SW 1271 (cell line): ENCODE data around the gene DCST1.
A peak's percentile ranks its signal among the peaks of the same experiment; 100 is the strongest.
"Not testable (repeated sequence)": the region's sequence is repeated elsewhere in the genome, so short reads cannot be mapped to it uniquely, and the experiment has no call there.

Experiments used
- DNase-seq, 2 experiments: peaks; one replicate each; lab custom pipeline; 2025; lab: John Stamatoyannopoulos, UW

Gene DCST1, protein sequence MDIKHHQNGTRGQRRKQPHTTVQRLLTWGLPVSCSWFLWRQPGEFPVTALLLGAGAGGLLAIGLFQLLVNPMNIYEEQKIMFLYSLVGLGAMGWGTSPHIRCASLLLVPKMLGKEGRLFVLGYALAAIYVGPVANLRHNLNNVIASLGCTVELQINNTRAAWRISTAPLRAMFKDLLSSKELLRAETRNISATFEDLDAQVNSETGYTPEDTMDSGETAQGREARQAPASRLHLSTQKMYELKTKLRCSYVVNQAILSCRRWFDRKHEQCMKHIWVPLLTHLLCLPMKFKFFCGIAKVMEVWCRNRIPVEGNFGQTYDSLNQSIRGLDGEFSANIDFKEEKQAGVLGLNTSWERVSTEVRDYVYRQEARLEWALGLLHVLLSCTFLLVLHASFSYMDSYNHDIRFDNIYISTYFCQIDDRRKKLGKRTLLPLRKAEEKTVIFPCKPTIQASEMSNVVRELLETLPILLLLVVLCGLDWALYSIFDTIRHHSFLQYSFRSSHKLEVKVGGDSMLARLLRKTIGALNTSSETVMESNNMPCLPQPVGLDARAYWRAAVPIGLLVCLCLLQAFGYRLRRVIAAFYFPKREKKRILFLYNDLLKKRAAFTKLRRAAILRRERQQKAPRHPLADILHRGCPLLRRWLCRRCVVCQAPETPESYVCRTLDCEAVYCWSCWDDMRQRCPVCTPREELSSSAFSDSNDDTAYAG

DNA sequence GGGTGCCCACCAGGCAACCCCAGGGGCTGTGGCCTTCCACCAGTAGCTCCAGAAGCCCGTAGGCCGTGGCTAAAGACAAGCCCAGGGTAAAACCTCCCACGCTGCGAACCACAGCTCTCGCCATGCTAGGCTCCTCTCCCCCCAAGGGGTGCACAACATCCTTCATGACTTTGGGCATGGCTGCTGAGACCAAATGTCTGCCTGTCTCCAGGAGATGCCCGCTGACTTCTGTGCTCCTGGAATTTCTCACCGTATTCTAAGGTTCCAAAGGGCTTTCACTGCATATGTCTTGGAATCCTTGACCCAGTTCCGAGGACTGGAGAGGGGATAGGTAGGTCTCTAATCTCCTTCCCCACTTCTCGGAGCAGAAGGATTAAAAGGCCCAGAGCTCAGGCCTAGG is at the start of gene DCST1, which contains the start of gene DCST2:
TSS of gene DCST1 (plus strand) at position 301 of the 400 bp plus-strand sequence. CDS start 213 bp downstream, outside the sequence.
TSS of gene DCST2 (minus strand) at position 258 of the 400 bp plus-strand sequence. CDS start at position 178, 80 bp downstream.
- DNase-seq = no peak

DNA sequence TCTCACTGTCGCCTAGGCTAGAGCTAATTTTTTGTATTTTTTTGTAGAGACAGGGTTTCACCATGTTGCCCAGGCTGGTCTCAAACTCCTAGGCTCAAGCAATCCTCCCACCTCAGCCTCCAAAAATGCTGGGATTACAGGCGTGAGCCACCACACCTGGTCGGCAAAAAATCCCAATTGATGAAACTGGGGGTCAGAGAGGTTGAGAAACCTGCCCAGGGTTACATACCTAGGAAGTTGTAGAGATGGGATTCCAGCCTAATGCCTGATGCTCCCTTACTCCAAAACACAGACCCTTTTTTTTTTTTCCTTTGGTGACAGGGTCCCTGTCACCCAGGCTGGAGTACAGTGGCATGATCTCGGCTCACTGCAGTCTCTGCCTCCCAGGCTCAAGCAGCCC is 46.9 kb upstream of the DCST1 start:
- DNase-seq = not testable (repeated sequence)

DNA sequence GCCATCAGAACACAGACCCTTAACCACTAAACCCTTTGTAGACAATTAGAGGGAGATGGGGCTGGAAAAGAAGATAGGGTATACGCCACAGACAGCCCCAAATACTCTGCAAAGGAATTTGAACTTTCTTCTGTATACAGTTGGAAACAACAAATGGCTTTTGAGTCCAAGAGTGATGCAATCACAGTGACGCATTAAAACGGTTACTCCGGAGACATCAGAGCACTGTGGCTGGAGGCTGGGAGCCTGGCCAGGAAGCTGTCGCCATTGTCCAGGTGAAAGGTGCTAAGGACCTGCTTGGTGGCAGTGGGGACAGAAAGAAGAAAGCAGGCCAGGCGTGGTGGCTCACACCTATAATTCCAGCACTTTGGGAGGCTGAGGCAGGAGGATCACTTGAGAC is 46.3 kb upstream of the DCST1 start:
- DNase-seq = no peak

DNA sequence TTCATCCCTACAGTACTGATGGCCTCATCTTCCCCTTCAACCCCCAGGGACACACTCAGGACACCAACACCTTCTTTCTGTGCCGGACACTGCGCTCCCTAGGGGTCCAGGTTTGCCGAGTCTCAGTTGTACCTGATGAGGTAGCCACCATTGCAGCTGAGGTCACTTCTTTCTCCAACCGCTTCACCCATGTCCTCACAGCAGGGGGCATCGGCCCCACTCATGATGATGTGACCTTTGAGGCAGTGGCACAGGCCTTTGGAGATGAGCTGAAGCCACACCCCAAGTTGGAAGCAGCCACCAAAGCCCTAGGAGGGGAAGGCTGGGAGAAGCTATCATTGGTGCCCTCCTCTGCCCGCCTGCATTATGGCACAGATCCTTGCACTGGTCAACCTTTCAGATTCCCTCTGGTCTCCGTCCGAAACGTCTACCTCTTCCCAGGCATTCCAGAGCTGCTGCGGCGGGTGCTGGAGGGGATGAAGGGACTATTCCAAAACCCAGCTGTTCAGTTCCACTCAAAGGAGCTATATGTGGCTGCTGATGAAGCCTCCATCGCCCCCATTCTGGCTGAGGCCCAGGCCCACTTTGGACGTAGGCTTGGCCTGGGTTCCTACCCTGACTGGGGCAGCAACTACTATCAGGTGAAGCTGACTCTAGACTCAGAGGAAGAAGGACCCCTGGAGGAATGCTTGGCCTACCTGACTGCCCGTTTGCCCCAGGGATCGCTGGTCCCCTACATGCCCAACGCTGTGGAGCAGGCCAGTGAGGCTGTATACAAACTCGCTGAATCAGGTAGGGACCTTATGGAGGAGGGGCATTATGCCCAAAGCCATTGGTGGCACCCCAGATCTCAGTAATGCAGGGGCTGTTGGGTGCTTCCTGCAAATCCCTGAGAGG is 45.3 kb upstream of the DCST1 start:
- DNase-seq = no peak

DNA sequence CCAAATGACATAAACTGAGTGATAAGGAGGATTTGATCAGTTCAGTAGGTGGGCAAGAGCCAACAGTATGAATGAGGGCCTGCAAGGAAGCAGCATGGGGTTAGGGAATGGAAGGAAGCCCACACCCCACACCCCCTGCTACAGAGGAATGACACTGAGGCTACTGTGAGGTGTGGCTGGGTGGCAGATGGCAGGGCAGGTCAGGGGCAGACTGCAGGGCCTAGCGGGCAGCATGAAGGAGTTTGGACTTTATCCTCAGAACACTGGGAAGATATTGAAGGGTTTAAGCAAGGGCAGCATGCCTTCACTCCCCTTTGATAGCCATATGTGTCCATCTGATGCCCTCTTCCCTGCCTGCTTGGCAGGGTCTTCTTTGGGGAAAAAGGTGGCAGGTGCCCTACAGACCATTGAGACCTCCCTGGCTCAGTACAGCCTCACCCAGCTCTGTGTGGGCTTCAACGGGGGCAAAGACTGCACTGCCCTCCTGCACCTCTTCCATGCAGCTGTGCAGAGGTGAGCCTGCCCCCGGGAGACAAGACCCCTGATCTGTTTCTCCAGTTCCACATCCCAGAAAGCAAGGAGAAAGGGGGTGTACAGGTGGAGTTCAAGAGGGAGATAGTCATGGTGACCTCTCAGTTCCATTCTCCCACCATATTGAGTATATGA is 44.3 kb upstream of the DCST1 start:
- no peak for DNase-seq

DNA sequence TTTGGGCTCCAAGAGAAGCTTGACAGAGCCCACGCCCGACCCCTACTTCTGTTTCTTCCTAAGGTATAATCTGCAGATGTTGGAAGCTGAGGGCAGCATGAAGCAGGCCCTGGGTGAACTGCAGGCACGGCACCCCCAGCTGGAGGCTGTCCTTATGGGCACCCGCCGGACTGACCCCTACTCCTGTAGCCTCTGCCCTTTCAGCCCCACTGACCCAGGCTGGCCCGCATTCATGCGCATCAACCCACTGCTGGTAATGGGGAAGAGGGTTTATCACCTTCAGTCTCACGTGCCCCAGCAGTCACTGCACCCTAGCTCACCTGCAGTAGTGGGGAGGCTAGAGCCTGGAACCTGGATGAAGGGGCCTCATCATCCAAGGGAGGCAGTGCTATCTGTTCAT is 43.3 kb upstream of the DCST1 start:
- DNase-seq = no peak

DNA sequence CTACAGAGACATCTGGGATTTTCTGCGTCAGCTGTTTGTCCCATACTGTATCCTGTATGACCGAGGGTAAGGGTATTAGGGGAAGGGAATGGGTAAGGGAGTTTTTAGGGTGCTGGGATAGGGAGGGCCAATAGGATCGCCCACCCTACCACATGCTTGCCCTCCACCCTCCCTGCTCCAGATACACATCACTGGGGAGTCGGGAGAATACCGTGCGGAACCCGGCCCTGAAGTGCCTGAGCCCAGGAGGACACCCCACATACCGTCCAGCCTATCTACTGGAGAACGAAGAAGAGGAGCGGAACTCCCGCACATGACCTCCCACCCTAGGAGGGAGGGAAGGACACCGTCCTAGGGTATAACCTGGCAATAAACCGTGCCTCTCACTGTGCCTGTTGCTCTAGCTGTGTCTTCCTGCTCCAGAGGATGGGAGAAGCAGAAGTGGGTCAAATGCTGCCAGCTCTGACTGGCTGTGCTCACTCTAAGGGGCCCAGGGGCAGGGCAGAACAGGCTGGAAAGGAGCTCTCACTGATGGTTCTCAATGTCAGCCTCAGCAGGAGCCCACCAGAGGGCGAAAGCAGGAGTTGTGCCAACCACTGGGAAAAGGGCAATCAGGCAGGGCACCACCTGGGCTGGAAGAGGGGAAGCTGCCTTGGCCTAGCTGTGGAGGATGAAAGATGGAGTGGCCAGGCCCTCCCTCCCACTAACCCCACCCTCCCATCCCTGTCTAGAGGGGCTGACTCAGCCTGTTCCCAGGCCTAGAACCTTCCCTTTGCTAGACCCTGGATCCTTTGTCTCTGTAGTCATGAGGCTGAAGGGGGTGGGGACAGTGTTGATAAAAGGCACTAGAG is 40.7 kb upstream of the DCST1 start:
- no peak for DNase-seq

DNA sequence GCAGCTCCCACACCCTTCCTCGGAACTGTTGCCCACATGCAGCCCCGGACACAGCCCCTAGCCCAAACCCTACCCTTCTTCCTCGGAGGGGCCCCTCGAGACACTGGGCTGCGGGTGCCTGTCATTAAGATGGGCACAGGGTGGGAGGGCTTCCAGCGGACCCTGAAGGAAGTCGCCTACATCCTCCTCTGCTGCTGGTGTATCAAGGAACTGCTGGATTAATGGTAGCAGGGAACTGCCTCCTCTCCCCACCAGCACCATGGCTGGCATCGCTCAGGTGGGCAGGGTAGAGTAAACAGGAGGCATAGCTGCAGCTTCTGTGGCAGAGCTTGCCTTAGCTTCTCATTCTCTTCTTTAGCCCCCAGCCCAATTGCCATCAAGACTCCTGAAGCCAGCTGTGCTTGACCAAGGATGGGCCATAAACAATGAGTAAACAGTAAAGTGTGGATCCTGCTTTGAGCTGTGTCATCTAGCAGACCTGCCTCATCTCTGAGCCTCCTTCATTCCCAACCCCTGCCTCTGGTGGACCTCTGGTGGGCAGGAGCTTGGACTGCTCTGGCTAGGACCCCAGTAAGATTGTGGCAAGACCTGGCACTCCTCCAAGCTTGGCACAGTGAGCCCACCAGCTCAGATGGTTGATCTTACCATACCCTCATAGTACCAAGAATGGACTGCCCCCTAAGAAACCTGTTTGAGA is 39.9 kb upstream of the DCST1 start, which contains the start of gene LENEP:
TSS of gene LENEP (plus strand) at position 15 of the 697 bp plus-strand sequence. CDS start at position 37, 22 bp downstream.
- no peak for DNase-seq

DNA sequence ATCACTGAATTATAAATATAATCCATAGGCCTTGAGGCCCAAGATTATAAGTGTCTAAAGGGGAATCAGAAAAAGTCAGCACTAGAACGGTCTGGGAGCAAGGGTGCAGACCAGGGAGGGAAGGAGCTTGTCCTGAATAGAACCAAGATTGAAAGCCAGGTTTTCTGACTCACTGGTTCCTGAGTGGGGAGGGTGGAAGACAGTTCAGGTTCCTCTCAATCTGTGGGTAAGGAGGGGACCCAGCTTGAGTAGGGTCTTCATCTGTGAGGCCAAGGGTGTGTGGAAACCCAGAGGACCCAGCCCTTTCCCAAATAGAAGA is 39.4 kb upstream of the DCST1 start:
- no peak for DNase-seq

DNA sequence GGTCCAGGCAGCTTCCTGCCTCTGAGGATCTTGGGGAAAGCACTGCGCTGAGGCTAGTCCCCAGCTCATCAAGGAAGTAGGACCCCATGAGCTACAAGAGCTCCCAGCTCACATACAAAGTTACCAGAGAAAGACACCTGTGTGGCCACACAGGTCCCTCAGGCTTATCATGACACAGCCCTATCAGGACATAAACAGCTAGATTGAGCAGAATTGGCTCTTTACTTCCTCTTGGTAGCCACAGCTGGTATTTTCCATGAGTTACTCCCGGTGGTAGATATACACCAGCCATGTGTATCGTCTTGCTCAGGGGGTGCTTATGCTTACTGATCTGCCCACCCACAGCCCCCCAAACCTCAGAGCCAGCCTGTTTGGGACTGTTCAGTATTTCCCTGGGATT is 39.0 kb upstream of the DCST1 start:
- no peak for DNase-seq

DNA sequence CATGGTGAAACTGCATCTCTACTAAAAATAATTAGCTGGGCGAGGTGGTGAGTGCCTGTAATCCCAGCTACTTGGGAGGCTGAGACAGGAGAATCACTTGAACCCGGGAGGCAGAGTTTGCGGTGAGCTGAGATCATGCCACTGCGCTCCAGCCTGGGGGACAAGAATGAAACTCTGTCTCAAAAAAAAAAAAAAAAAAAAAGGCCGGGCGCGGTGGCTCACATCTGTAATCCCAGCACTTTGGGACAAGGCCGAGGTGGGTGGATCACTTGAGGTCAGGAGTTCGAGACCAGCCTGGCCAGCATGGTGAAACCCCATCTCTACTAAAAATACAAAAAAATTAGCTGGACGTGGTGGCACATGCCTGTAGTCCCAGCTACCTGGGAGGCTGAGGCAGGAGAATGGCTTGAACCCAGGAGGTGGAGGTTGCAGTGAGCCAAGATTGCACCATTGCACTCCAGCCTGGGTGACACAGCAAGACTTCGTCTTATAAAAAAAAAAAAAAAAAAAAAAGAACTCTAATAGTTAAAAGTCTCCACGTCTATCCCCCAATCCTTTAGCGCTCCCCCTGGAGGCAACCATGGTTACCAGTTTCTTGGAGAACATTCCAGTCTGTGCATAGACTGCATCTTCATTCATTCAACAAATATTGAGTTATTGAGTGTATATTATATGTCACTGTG is 38.2 kb upstream of the DCST1 start:
- peak; percentile 45 to 62 for DNase-seq

DNA sequence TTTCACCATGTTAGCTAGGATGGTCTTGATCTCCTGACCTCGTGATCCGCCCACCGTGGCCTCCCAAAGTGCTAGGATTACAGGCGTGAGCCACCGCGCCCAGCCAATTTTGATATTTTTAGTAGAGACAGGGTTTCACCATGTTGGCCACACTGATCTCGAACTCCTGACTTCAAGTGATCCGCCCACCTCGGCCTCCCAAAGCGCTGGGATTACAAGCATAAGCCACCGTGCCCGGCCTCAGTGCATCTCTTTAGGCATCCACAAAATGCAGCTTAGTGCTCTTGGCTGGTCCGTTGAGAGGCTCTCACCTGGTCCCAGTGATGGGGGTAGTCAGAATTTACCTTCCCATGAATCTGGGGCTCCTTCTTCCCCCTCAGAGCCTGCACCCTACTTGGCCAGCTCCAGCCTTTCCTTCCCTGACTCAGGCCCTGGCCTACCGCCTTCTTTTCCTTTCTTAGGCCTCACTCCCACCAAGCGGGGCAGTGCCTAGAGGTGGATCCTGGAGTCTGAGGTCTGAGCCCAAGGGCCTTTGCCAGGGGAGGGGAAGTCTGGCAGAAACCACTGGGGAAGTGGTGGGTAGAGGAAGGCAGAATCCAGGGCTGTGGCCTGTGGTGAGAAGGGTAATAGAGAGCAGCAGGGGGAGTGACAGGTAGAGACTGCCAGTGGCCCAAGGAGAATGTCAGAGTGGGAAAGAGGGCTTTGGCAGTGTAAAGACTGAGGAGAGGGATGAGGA is 36.5 kb upstream of the DCST1 start:
- DNase-seq = no peak

DNA sequence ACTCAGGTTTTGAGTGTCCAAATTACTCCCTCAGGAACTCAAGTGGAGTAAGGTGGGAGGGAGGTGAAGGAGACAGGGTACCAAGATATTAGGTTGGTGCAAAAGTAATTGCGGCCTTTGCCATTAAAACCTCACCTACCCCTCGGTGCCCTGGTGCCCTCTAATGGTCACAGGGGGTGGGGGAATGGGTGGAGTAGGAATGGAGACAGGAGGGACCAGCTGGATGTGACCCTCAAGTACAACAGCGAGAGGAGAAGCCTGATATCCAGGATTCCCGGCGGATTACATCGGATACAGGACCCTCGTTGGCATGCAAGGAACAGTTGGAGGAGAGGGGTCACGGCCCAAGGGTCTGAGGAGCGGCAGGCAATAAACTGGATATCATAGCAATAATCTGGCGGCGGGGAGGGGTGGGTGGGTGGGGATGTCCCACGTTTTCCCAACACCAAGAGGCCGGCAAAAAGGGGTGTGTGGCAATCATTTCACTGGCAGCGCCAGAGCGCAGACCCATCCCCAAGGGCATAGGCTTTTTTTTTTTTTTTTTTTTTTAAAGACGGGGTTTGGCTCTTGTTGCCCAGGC is 35.3 kb upstream of the DCST1 start:
- DNase-seq = no peak

DNA sequence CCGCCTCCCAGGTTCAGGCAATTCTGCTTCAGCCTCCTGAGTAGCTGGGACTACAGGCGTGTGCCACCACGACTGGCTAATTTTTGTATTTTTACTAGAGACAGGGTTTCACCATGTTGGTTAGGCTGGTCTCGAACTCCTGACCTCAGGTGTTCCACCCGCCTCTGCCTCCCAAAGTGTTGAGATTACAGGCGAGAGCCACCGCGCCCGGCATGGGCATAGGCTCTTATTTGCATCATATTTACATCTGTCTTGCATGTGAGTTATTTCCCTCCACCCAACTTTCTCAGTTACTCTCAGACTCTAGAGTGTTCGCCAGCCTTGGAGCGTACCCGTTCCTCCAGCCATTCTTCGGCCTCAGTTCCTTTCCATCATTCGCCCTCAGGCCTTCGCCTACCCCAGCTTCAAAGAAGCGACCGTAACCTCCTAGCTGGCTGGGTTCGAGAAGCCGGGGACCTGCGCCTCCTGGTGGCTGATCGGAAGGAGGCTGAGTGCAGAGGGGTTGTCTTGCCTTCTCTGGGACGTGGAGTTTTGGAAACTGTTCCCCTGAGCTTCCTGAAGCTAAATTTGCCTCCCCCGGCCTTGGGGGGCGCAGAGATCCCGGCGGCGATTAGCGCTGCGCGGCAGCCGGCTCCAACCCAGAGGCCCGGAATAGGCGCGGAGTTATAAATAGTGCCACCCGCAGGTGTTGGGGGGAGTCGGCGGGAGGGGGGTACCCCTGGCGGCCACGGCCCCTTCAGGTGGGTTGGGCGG is 34.6 kb upstream of the DCST1 start:
- DNase-seq = peak in 1 of 2 experiments; percentile 36

DNA sequence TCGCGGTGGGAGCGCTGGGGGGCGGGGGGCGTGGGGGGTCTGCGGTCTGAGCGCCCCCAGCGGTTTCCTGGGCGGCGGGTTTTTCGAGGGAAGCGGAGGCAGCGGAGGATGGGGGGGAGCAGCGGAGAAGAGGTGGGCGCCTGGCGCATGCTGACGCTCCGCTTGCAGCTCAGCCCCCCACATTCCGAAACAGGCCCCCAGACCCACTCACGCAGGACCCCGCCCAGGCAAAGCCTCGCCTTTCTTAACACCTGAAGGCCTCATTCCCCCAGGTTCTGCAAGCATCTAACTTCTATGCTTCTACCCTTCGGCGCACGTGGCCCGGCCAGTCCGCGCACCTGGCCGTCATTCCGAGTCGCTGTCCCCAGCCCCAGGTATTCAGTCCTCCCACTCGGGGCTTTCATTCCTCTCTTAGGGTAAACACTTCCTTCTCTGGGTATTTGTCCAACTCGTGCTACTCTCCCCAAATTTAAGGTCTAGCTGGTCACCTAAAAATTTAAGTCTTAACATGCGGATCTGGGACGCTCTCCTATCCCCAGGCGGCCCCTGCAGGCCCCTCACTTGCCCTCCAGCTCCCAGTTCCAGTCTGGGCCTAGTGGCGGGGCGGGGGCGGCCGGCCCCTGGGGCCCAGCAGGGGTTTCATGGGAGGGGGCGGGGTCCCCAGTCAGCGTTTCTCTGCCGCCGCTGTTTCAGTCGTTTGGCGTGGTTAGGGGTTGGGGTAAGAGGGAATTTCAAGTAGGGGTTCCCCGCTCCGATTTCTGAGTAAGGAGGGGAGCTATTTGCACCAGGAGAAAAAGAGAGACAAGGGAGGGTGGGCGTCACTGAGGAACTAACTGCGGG is 33.8 kb upstream of the DCST1 start:
- DNase-seq = no peak

DNA sequence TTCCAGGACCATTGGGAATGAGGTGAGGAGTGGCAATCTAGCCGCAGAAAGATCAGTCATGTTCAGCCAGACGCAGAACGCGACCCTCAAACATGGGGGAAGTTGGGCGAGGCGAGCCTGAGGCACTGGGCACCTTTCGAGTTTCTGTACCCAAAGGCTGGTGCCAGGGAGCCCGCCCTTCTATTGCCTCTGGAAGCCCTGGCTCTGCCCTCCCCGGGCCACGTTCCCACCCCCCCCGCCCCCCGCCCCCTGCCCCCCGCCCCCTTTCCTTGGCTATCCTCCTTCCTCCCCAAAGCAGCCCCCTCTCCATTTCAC is 33.3 kb upstream of the DCST1 start:
- DNase-seq = no peak
